BLaER1 treated with 17β-estradiol and CSF1 and Interleukin-3, amounts not matched to agents 10 nM and 100 nM (cell line): ENCODE results near the gene MBD5.

ENCODE experiments used
- H3K27ac ChIP-seq, 11 experiments: shearing (Covaris generic); formaldehyde crosslinking; 2 replicates each; pipeline ENCODE4 v1.8.1; 2022
- H3K27me3 ChIP-seq, 11 experiments: shearing (Covaris generic); formaldehyde crosslinking; 2 replicates each; pipeline ENCODE4 v1.8.1; 2022
- H3K36me3 ChIP-seq, 11 experiments: shearing (Covaris generic); formaldehyde crosslinking; 2 replicates each; pipeline ENCODE4 v1.8.1; 2022
- H3K4me1 ChIP-seq, 10 experiments: shearing (Covaris generic); formaldehyde crosslinking; 2 replicates each; pipeline ENCODE4 v1.8.1; 2022
- H3K4me2 ChIP-seq, 11 experiments: shearing (Covaris generic); formaldehyde crosslinking; 2 replicates each; pipeline ENCODE4 v1.8.1; 2022
- H3K4me3 ChIP-seq, 10 experiments: shearing (Covaris generic); formaldehyde crosslinking; 2 replicates each; pipeline ENCODE4 v1.8.1; 2022
- H3K9ac ChIP-seq, 11 experiments: shearing (Covaris generic); formaldehyde crosslinking; 2 replicates each; pipeline ENCODE4 v1.8.1; 2022
- H3K9me3 ChIP-seq, 11 experiments: shearing (Covaris generic); formaldehyde crosslinking; replicated peaks in 1 of 11; 2 replicates each; pipeline ENCODE4 v1.8.1; 2022
- H4K20me1 ChIP-seq, 11 experiments: shearing (Covaris generic); formaldehyde crosslinking; 2 replicates each; pipeline ENCODE4 v1.8.1; 2022
- Cebpa-rat ChIP-seq, 11 experiments: shearing (Covaris generic); IDR thresholded peaks; 2 replicates each; pipeline ENCODE4 v1.8.1; 2022

The MBD5 gene

DNA sequence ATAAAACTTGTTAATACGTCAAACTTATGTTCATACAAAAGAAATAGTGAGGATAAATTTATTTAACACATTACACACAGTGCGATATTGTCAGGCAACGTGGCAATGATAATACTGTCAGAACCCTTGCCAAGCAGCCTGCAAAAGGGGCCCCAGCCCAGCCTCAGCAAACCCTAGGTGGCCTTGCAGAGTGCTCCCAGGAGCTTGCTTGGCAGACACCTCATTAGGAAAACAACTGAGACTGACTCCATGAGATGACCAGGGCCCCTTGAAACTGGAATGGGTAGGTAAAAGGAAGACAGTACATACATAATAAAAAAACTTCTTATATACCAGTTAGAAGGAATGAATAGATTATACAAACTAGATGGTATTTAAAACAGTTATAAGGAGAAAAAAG is 487.1 kb downstream of the MBD5 start:
- no peak overlapping the region for H3K4me3 ChIP-seq
- no peaks in the 10 kb centered on the region for H3K27me3 ChIP-seq
- H4K20me1 ChIP-seq, result no peaks in the 10 kb centered on the region
- no peak overlapping the region for H3K9ac ChIP-seq
- H3K36me3 ChIP-seq, result peaks cover 0 to 5% (median 0%) of the 10 kb centered on the region in 11 experiments; a peak in 1 of 22 replicates
- H3K4me1 ChIP-seq, result peaks cover 0 to 6% (median 0%) of the 10 kb centered on the region in 10 experiments; a peak in 1 of 20 replicates
- no peak overlapping the region for H3K27ac ChIP-seq
- no peaks in the 10 kb centered on the region for H3K9me3 ChIP-seq
- no peak for TF ChIP-seq Cebpa-rat (IDR thresholded peaks at IDR 0.05)
- no peak overlapping the region for H3K4me2 ChIP-seq

DNA sequence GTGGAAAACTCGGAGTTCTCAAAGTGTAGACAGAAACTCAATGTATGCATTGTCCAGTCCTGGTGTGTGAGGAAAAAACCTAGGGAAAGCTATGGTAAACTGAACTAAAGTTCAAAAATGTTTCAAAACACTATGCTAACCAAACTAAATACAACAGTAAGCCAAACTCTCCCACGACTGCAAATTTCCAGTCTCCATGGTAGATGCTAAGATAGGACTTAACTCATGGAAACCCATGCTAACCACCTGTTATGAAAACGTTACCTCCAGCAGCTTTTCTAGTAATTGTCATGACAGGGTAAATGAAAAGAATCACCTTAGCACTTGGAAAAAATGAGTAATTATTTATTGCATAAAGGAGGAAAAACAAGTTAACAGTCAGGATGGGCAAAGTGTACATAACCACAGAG is 488.0 kb downstream of the MBD5 start:
- no peaks in the 10 kb centered on the region for H3K9me3 ChIP-seq
- peaks cover 0 to 6% (median 0%) of the 10 kb centered on the region in 10 experiments; a peak in 1 of 20 replicates for H3K4me1 ChIP-seq
- no peak overlapping the region for H3K9ac ChIP-seq
- no peaks in the 10 kb centered on the region for H4K20me1 ChIP-seq
- TF ChIP-seq Cebpa-rat (IDR thresholded peaks at IDR 0.05), result no peak
- H3K27me3 ChIP-seq, result no peaks in the 10 kb centered on the region
- peak overlapping the region in 5 of 11 experiments; percentile 1 to 62 (median 5); a peak in 6 of 22 replicates for H3K4me2 ChIP-seq
- no peak overlapping the region for H3K4me3 ChIP-seq
- peaks cover 0 to 5% (median 0%) of the 10 kb centered on the region in 11 experiments; a peak in 1 of 22 replicates for H3K36me3 ChIP-seq
- H3K27ac ChIP-seq, result no peak overlapping the region

DNA sequence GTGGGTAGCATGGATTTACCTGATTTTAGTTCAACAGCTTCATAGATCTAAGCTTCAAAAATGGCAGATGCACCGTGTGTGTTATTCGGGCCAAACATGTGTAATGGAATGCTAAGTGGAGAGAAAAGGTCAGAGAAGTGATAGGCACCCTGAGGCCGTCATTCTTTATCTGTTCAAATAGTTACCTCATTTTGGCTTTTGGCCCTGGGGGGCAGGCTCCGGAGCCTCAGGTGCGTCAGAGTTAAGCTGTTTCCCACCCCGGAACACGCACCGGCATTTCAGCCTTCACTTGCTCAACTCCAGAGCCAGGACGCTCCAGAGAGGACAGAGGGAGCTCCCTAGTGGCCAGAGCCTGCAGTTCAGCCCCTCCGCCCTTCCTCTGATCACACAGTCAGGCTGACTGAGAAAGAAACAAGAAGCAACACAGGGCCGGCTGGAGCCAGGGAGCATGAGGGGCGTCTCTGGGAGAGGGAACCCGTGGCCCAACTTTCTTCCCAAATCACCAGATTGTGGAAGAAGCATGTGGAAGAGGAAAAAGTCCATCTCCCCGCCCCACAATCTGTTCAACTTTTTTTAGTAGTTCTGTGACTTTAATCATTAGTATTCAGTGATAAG is 488.5 kb downstream of the MBD5 start:
- H4K20me1 ChIP-seq, result no peaks in the 10 kb centered on the region
- no peak overlapping the region for H3K9ac ChIP-seq

DNA sequence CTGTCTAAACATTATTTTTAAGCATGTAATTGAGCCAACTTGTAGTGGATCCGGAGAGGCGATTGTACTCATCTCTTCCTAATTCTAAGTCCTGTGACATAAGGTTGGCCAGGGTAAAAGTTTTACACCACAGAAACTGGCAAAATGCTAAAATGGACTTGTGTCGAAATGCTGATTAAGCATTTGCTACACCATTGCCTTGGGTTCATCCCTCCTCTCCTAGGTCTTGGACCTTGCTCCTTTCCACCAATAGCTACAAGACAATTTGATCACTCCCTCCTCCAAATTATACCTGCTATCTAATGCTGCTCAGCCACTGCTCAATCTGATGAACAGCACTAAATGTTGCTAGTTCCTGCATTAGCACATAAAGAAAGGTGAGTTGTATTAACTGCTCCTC is 491.0 kb downstream of the MBD5 start:
- Histone ChIP-seq H3K4me1 (peaks cover 0 to 6% (median 0%) of the 10 kb centered on the region in 10 experiments; a peak in 1 of 20 replicates), H3K4me2 (no peak overlapping the region)

More for the DNA sequence above, 488.5 kb downstream of the MBD5 start:
- Histone ChIP-seq H3K4me2 (peak overlapping the region in 6 of 11 experiments; percentile 1 to 62 (median 17); a peak in 8 of 22 replicates), H3K27ac (no peak overlapping the region), H3K36me3 (peaks cover 0 to 7% (median 0%) of the 10 kb centered on the region in 11 experiments; a peak in 1 of 22 replicates), H3K4me3 (no peak overlapping the region), H3K4me1 (peaks cover 0 to 6% (median 0%) of the 10 kb centered on the region in 10 experiments; a peak in 1 of 20 replicates), H3K27me3 (no peaks in the 10 kb centered on the region), H3K9me3 (no peaks in the 10 kb centered on the region)
- no peak for TF ChIP-seq Cebpa-rat (IDR thresholded peaks at IDR 0.05)

DNA sequence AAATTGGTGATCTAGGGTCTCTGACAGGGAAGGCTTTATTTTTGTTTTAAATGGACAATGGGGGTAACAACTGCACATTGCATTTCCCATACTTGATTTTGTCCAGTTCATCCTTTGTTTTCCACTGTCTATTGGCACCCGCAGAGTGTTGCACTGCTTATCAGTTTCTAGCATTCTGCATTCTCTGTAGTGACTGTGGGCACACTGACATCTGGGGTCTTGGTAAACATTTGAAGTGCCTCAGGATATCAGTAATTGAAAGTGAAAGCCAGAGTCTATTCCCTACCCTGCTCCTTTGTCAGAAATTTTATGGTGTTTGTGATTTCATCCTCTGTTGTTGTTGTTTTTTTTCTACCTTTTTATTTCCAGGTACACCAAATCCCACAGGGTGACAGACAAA is 491.6 kb downstream of the MBD5 start:
- Histone ChIP-seq H3K4me2 (no peak overlapping the region), H4K20me1 (no peaks in the 10 kb centered on the region), H3K27ac (no peak overlapping the region), H3K4me3 (no peak overlapping the region), H3K27me3 (no peaks in the 10 kb centered on the region), H3K36me3 (peaks cover 0 to 13% (median 0%) of the 10 kb centered on the region in 11 experiments; a peak in 1 of 22 replicates), H3K9me3 (no peaks in the 10 kb centered on the region), H3K9ac (no peak overlapping the region), H3K4me1 (peaks cover 0 to 6% (median 0%) of the 10 kb centered on the region in 10 experiments; a peak in 1 of 20 replicates)
- TF ChIP-seq Cebpa-rat (IDR thresholded peaks at IDR 0.05), result no peak

More for the DNA sequence above, 491.0 kb downstream of the MBD5 start:
- Histone ChIP-seq H3K9ac (no peak overlapping the region), H3K27ac (no peak overlapping the region), H3K36me3 (peaks cover 0 to 13% (median 0%) of the 10 kb centered on the region in 11 experiments; a peak in 1 of 22 replicates), H3K4me3 (no peak overlapping the region), H3K9me3 (no peaks in the 10 kb centered on the region), H4K20me1 (no peaks in the 10 kb centered on the region), H3K27me3 (no peaks in the 10 kb centered on the region)
- no peak for TF ChIP-seq Cebpa-rat (IDR thresholded peaks at IDR 0.05)

DNA sequence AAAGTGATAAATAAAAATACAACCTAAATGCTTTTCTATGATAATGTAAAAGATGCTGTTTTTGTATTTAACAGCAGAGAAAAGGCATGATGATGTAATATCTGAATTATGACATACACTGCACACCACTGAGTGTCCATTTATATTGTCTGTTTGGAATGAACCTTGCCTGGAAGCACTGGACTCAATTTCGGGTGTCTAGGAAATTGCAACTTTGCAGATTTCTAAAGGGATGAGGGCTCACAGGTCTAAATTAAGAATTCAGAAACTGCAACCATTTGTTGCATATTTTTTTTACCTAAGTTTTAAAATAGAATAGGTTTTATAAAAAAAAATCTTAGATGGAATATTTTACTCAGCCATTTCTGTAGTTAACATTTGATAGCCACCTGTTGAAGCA is 492.5 kb downstream of the MBD5 start:
- no peak for TF ChIP-seq Cebpa-rat (IDR thresholded peaks at IDR 0.05)

DNA sequence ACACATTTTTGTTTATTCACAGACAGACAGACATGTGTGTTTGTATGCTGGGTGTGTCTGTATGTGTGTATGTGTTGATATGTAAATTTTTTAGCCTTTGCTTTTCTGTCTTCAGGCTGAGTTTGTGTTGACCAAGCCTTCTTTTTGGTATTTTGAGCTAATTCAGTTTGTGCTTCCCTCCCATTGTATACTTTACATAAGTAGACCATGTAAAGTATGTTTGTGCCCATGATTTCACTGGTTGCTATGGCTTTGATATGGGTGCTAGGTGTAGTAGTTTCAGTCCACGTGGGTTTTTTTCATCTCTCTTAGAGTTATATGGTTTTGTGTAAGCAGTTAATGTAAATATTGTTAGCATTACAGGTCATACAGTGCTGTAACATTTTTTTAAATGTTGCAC is 494.2 kb downstream of the MBD5 start:
- H3K27me3 ChIP-seq, result no peaks in the 10 kb centered on the region
- H3K36me3 ChIP-seq, result peaks cover 0 to 36% (median 0%) of the 10 kb centered on the region in 11 experiments; a peak in 2 of 22 replicates
- no peak overlapping the region for H3K27ac ChIP-seq
- no peaks in the 10 kb centered on the region for H3K9me3 ChIP-seq
- no peak overlapping the region for H3K4me2 ChIP-seq
- H3K9ac ChIP-seq, result no peak overlapping the region
- no peak for TF ChIP-seq Cebpa-rat (IDR thresholded peaks at IDR 0.05)
- H3K4me1 ChIP-seq, result no peaks in the 10 kb centered on the region
- no peaks in the 10 kb centered on the region for H4K20me1 ChIP-seq
- H3K4me3 ChIP-seq, result no peak overlapping the region

More for the DNA sequence above, 492.5 kb downstream of the MBD5 start:
- H3K27me3 ChIP-seq, result no peaks in the 10 kb centered on the region
- H3K9me3 ChIP-seq, result no peaks in the 10 kb centered on the region
- H3K36me3 ChIP-seq, result peaks cover 0 to 19% (median 0%) of the 10 kb centered on the region in 11 experiments; a peak in 2 of 22 replicates
- H3K4me2 ChIP-seq, result no peak overlapping the region
- H3K9ac ChIP-seq, result no peak overlapping the region
- H4K20me1 ChIP-seq, result no peaks in the 10 kb centered on the region
- no peak overlapping the region for H3K4me3 ChIP-seq
- H3K4me1 ChIP-seq, result peaks cover 0 to 6% (median 0%) of the 10 kb centered on the region in 10 experiments; a peak in 1 of 20 replicates
- no peak overlapping the region for H3K27ac ChIP-seq

DNA sequence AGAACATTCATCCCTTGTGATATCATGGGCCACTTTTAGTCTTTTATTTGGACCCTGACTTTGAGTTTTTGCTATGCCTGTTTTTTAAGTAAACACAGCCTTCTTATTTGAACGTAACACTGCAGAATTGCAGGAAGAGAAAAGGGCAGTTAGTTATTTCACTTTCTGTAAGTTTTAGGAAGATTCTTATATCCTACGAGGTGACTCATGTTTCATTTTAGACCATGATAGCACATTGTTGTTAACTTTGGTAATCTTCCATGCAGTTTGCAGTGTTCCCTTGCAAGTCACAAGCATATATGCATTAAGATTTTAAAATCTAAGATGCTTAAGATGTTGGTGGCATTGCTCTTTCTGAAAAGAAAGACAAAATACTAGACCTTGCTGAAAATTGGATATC is 495.1 kb downstream of the MBD5 start:
- TF ChIP-seq Cebpa-rat (IDR thresholded peaks at IDR 0.05), result no peak
- no peak overlapping the region for H3K27ac ChIP-seq

DNA sequence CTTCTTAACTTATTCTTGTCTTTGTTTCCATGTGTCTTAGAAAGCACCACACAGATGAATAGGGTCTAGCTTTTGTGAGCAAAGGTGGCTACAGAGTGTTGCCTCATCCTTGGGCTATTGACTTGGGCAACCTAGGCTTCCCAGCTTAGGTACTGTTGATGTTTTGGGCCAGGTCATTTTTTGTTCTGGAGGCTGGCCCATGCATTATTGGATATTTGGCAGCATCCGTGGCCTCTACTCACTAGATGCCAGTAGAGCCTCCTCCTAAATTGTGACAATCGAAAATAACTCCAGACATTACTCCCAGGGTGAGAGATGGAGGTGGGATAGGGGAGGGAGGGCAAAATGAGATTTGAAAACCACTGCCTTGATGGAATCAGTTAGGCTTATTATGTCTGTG is 496.4 kb downstream of the MBD5 start:
- Histone ChIP-seq H3K9ac (no peak overlapping the region), H3K4me1 (no peaks in the 10 kb centered on the region; a peak in 1 of 20 replicates), H3K4me3 (no peak overlapping the region), H3K27ac (no peak overlapping the region), H3K4me2 (no peak overlapping the region), H3K9me3 (no peaks in the 10 kb centered on the region), H4K20me1 (no peaks in the 10 kb centered on the region), H3K36me3 (peaks cover 0 to 36% (median 0%) of the 10 kb centered on the region in 11 experiments; a peak in 2 of 22 replicates), H3K27me3 (no peaks in the 10 kb centered on the region)
- no peak for TF ChIP-seq Cebpa-rat (IDR thresholded peaks at IDR 0.05)

More for the DNA sequence above, 495.1 kb downstream of the MBD5 start:
- Histone ChIP-seq H3K4me3 (no peak overlapping the region), H3K4me2 (no peak overlapping the region), H3K36me3 (peaks cover 0 to 36% (median 0%) of the 10 kb centered on the region in 11 experiments; a peak in 2 of 22 replicates), H3K4me1 (no peaks in the 10 kb centered on the region), H4K20me1 (no peaks in the 10 kb centered on the region), H3K9ac (no peak overlapping the region), H3K27me3 (no peaks in the 10 kb centered on the region), H3K9me3 (no peaks in the 10 kb centered on the region)
